GM19025 (cell line): ENCODE data around the gene LYRM9.
"Not testable (repeated sequence)": the region's sequence is repeated elsewhere in the genome, so short reads cannot be mapped to it uniquely, and the experiment has no call there.

Source experiments
- ATAC-seq: cut with Tn5 transposase; IDR thresholded peaks from one replicate; pipeline ENCODE4 v1.9.1; 2021; ENCODE audit warnings: mild to moderate bottlenecking, low read depth, moderate library complexity; ENCODE audit not compliant: unreplicated experiment

LYRM9 gene

GRCh38 chr17:27845264-27846041, 47.7 kb downstream of the LYRM9 start:
- ATAC-seq, result no peak

- ATAC-seq, result no peak
Observed at GRCh38 chr17:27840688-27841087, 52.5 kb downstream of the LYRM9 start.

- ATAC-seq, result not testable (repeated sequence)
Observed at GRCh38 chr17:27840406-27840678, 52.8 kb downstream of the LYRM9 start.

GRCh38 chr17:27839571-27840405, 53.4 kb downstream of the LYRM9 start:
- ATAC-seq, result not testable (repeated sequence)

GRCh38 chr17:27838607-27839006, 54.6 kb downstream of the LYRM9 start:
- ATAC-seq, result not testable (repeated sequence)

GRCh38 chr17:27837769-27838168, 55.4 kb downstream of the LYRM9 start:
- ATAC-seq, result not testable (repeated sequence)

- ATAC-seq, result no peak
Observed at GRCh38 chr17:27836651-27837050, 56.5 kb downstream of the LYRM9 start.

- ATAC-seq, result no peak
Observed at GRCh38 chr17:27834571-27834970, 58.6 kb downstream of the LYRM9 start.

- no peak for ATAC-seq
Observed at GRCh38 chr17:27832831-27833230, 60.3 kb downstream of the LYRM9 start.

- ATAC-seq, result not testable (repeated sequence)
Observed at GRCh38 chr17:27829888-27830287, 63.3 kb downstream of the LYRM9 start.

GRCh38 chr17:27829143-27829711, 63.9 kb downstream of the LYRM9 start:
- ATAC-seq, result not testable (repeated sequence)
